GM12891 (cell line): Measurements from ENCODE around the gene TMEM266.

Experiments used
- DNase-seq: peaks from one replicate; pipeline ENCODE4 v3.0.0; 2011; ENCODE audit warnings: low spot score; ENCODE audit not compliant: insufficient read length
- FAIRE-seq: peaks from 2 replicates; lab custom pipeline; 2011; peaks lifted over from hg19 to GRCh38; lab: Jason Lieb, UNC
- PAX5 ChIP-seq: IDR thresholded peaks from 2 replicates; pipeline ENCODE4 v1.6.1; 2011; ENCODE audit warnings: low read length, moderate library complexity, mild to moderate bottlenecking; ENCODE audit not compliant: insufficient read depth, severe bottlenecking
- POLR2A ChIP-seq: IDR thresholded peaks from 2 replicates; pipeline ENCODE4 v1.6.1; 2011; ENCODE audit warnings: low read depth, low read length, control low read depth
- POLR2AphosphoS5 ChIP-seq: IDR thresholded peaks from 2 replicates; pipeline ENCODE4 v1.6.1; 2011; ENCODE audit warnings: low read depth, low read length, control low read depth
- POU2F2 ChIP-seq: IDR thresholded peaks from 2 replicates; pipeline ENCODE4 v1.6.1; 2011; ENCODE audit warnings: low read depth, mild to moderate bottlenecking, control low read depth, low read length, moderate library complexity
- SPI1 ChIP-seq: IDR thresholded peaks from 2 replicates; pipeline ENCODE4 v1.6.1; 2011; ENCODE audit warnings: low read depth, low read length, control low read depth
- TAF1 ChIP-seq: IDR thresholded peaks from 2 replicates; pipeline ENCODE4 v1.6.1; 2011; ENCODE audit warnings: low read depth, low read length, control low read depth

Gene TMEM266

GRCh38 chr15:76197703-76198455 lies 138.1 kb downstream of the TMEM266 start:
- DNase-seq = no peak
- no peak for FAIRE-seq
- TF ChIP-seq POLR2AphosphoS5 (no peak), POLR2A (no peak), TAF1 (no peak), SPI1 (no peak), POU2F2 (no peak), PAX5 (no peak)

- DNase-seq (no peak), FAIRE-seq (no peak)
- TF ChIP-seq PAX5 = no peak
- no peak for TF ChIP-seq TAF1
- TF ChIP-seq POU2F2 = no peak
- no peak for TF ChIP-seq POLR2AphosphoS5
- TF ChIP-seq POLR2A = no peak
- TF ChIP-seq SPI1 = no peak
These were observed 138.8 kb downstream of the TMEM266 start for GRCh38 chr15:76198456-76199105.

GRCh38 chr15:76199106-76200082 lies 139.6 kb downstream of the TMEM266 start:
- no peak for TF ChIP-seq POU2F2
- TF ChIP-seq SPI1 = no peak
- no peak for TF ChIP-seq PAX5
- no peak for TF ChIP-seq POLR2A
- TF ChIP-seq TAF1 = no peak
- no peak for TF ChIP-seq POLR2AphosphoS5
- FAIRE-seq (no peak), DNase-seq (no peak)

GRCh38 chr15:76200083-76200465 lies 140.3 kb downstream of the TMEM266 start:
- no peak for TF ChIP-seq TAF1
- no peak for TF ChIP-seq POU2F2
- no peak for TF ChIP-seq PAX5
- TF ChIP-seq SPI1 = no peak
- TF ChIP-seq POLR2AphosphoS5 = no peak
- no peak for TF ChIP-seq POLR2A
- FAIRE-seq = no peak
- DNase-seq = no peak

- TF ChIP-seq TAF1 (no peak), POLR2AphosphoS5 (no peak)
- FAIRE-seq = no peak
- no peak for DNase-seq
These were observed 140.9 kb downstream of the TMEM266 start for GRCh38 chr15:76200641-76201105.

- DNase-seq (no peak), FAIRE-seq (no peak)
- no peak for TF ChIP-seq PAX5
- no peak for TF ChIP-seq POU2F2
- no peak for TF ChIP-seq POLR2A
- no peak for TF ChIP-seq POLR2AphosphoS5
- TF ChIP-seq SPI1 = no peak
- TF ChIP-seq TAF1 = no peak
These were observed 141.9 kb downstream of the TMEM266 start for GRCh38 chr15:76201536-76202255.

GRCh38 chr15:76203346-76204108 lies 143.7 kb downstream of the TMEM266 start:
- no peak for TF ChIP-seq POLR2A
- TF ChIP-seq PAX5 = no peak
- no peak for TF ChIP-seq POLR2AphosphoS5
- no peak for TF ChIP-seq SPI1
- DNase-seq (no peak), FAIRE-seq (no peak)

GRCh38 chr15:76204109-76204845 lies 144.5 kb downstream of the TMEM266 start:
- no peak for TF ChIP-seq POU2F2
- TF ChIP-seq TAF1 = no peak
- TF ChIP-seq SPI1 = no peak
- no peak for TF ChIP-seq POLR2A
- TF ChIP-seq POLR2AphosphoS5 = no peak
- TF ChIP-seq PAX5 = no peak
- DNase-seq (no peak), FAIRE-seq (no peak)
